Islet precursor cell (in vitro differentiated cells): ENCODE measurements around the gene HOXD12.
A peak's percentile ranks its signal among the peaks of the same experiment; 100 is the strongest.

Source experiments
- DNase-seq: peaks from one replicate; pipeline ENCODE4 v3.0.0-alpha.2; 2018

Gene HOXD12

GRCh38 chr2:176093898-176094249, 5.7 kb upstream of the HOXD12 start:
- no peak for DNase-seq

- peak; percentile 46 for DNase-seq
Measured at GRCh38 chr2:176094349-176094748, 5.2 kb upstream of the HOXD12 start.

GRCh38 chr2:176095421-176095820, 4.2 kb upstream of the HOXD12 start:
- DNase-seq, result no peak

GRCh38 chr2:176096243-176096985, 3.2 kb upstream of the HOXD12 start:
- no peak for DNase-seq

- DNase-seq, result peak; percentile 90
Measured at GRCh38 chr2:176096986-176097819, 2.4 kb upstream of the HOXD12 start.

GRCh38 chr2:176097820-176098365, 1.7 kb upstream of the HOXD12 start:
- no peak for DNase-seq

- peak; percentile 84 for DNase-seq
Measured at GRCh38 chr2:176098366-176099158, 1.0 kb upstream of the HOXD12 start.

GRCh38 chr2:176099159-176099727, 352 bp upstream of the HOXD12 start:
- DNase-seq, result peak; percentile 50

GRCh38 chr2:176100547-176101140, 1.0 kb downstream of the HOXD12 start:
- peak; percentile 55 for DNase-seq

- DNase-seq, result peak; percentile 25
Measured at GRCh38 chr2:176101216-176101830, 1.7 kb downstream of the HOXD12 start.

- DNase-seq, result peak; percentile 29
Measured at GRCh38 chr2:176101842-176102241, 2.2 kb downstream of the HOXD12 start.

- no peak for DNase-seq
Measured at GRCh38 chr2:176102309-176102866, 2.8 kb downstream of the HOXD12 start.

GRCh38 chr2:176103194-176103593, 3.6 kb downstream of the HOXD12 start:
- DNase-seq, result no peak

- DNase-seq, result peak; percentile 58
Measured at GRCh38 chr2:176103742-176104315, 4.2 kb downstream of the HOXD12 start.

- peak; percentile 90 for DNase-seq
Measured at GRCh38 chr2:176104316-176105077, 4.9 kb downstream of the HOXD12 start.

GRCh38 chr2:176105078-176105729, 5.6 kb downstream of the HOXD12 start:
- peak; percentile 64 for DNase-seq

GRCh38 chr2:176105730-176106580, 6.4 kb downstream of the HOXD12 start:
- DNase-seq, result peak; percentile 41
